Measurements from ENCODE around the gene CCDC87. TPM values are rescaled to one million over a fixed set of nuclear protein-coding genes. Genes with fewer than 3 reads are reported as not detected.

CCDC87 gene
- total RNA-seq, 6 experiments from 2014 or later = 0.07 to 0.37 (median 0.12) TPM; not detected in 1

- no peak for DNase-seq
- no peak overlapping the region for H3K27ac ChIP-seq
- 88% methylated on average over 2 of the region's 4 CpGs for WGBS (ENCODE audit: insufficient coverage, low coverage, low lambda C conversion rate, missing lambda C conversion rate)
- H3K9me3 ChIP-seq = no peaks in the 10 kb centered on the region
- intact Hi-C loops (cut with DNase I) = no loop called here
- ATAC-seq = no peak
- no peaks in the 10 kb centered on the region for H3K36me3 ChIP-seq
- TF ChIP-seq, protein P1, sequence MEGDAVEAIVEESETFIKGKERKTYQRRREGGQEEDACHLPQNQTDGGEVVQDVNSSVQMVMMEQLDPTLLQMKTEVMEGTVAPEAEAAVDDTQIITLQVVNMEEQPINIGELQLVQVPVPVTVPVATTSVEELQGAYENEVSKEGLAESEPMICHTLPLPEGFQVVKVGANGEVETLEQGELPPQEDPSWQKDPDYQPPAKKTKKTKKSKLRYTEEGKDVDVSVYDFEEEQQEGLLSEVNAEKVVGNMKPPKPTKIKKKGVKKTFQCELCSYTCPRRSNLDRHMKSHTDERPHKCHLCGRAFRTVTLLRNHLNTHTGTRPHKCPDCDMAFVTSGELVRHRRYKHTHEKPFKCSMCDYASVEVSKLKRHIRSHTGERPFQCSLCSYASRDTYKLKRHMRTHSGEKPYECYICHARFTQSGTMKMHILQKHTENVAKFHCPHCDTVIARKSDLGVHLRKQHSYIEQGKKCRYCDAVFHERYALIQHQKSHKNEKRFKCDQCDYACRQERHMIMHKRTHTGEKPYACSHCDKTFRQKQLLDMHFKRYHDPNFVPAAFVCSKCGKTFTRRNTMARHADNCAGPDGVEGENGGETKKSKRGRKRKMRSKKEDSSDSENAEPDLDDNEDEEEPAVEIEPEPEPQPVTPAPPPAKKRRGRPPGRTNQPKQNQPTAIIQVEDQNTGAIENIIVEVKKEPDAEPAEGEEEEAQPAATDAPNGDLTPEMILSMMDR (IDR thresholded peaks at IDR 0.05) = no peak
- TF ChIP-seq POLR2A (IDR thresholded peaks at IDR 0.05) = no peak
- no peaks in the 10 kb centered on the region for H3K27me3 ChIP-seq
- H3K4me1 ChIP-seq = no peaks in the 10 kb centered on the region
- no peak overlapping the region for H3K4me3 ChIP-seq
These were observed 42.0 kb downstream of the CCDC87 start for GRCh38 chr11:66550887-66551286.

DNA sequence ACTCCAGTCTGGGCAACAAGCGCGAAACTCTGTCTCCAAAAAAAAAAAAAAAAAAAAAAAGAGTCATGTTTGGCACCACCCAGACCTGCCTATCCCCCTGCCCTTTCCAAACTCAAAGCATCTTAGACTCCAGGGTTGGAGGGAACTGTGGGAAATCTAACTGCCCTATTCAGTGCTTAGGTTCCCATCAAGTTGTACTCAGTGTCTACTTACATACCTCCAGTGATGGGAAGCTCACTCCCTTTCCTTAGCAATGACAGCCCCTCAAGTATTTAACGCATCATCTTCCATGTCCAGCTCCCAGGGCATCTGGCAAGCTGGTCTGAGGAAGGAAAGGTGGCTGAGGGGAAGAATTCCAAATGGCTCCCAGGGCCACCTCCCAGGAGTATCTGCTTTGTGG lies 43.2 kb downstream of the CCDC87 start:
- H3K27me3 ChIP-seq = no peaks in the 10 kb centered on the region
- intact Hi-C loops (cut with DNase I) = no loop called here
- TF ChIP-seq, protein P1 (IDR thresholded peaks at IDR 0.05) = no peak
- TF ChIP-seq POLR2A (IDR thresholded peaks at IDR 0.05) = no peak
- no peak for ATAC-seq
- H3K36me3 ChIP-seq = no peaks in the 10 kb centered on the region
- peaks cover 0 to 7% (median 0%) of the 10 kb centered on the region in 4 donors for H3K4me1 ChIP-seq
- H3K9me3 ChIP-seq = no peaks in the 10 kb centered on the region
- DNase-seq = no peak
- 70% methylated on average over 3 of the region's 3 CpGs for WGBS (ENCODE audit: insufficient coverage, low coverage, low lambda C conversion rate, missing lambda C conversion rate)
- no peak overlapping the region for H3K4me3 ChIP-seq
- H3K27ac ChIP-seq = no peak overlapping the region

- Histone ChIP-seq H3K36me3 (no peaks in the 10 kb centered on the region), H3K27me3 (no peaks in the 10 kb centered on the region), H3K27ac (no peak overlapping the region), H3K9me3 (no peaks in the 10 kb centered on the region), H3K4me3 (no peak overlapping the region), H3K4me1 (peaks cover 0 to 10% (median 0%) of the 10 kb centered on the region in 4 donors)
- no peak for ATAC-seq
- TF ChIP-seq POLR2A (IDR thresholded peaks at IDR 0.05) = no peak
- TF ChIP-seq, protein P1 (IDR thresholded peaks at IDR 0.05) = no peak
- no peak for DNase-seq
- intact Hi-C loops (cut with DNase I) = no loop called here
- WGBS (ENCODE audit: insufficient coverage, low coverage, low lambda C conversion rate, missing lambda C conversion rate) = 47% methylated on average over 9 of the region's 16 CpGs
These were observed 43.9 kb downstream of the CCDC87 start for GRCh38 chr11:66548774-66549630.

GRCh38 chr11:66548041-66548440 lies 44.8 kb downstream of the CCDC87 start:
- Histone ChIP-seq H3K27me3 (no peaks in the 10 kb centered on the region), H3K27ac (no peak overlapping the region), H3K4me1 (peaks cover 0 to 10% (median 0%) of the 10 kb centered on the region in 4 donors), H3K4me3 (no peak overlapping the region), H3K9me3 (no peaks in the 10 kb centered on the region), H3K36me3 (no peaks in the 10 kb centered on the region)
- no peak for DNase-seq
- WGBS (ENCODE audit: insufficient coverage, low coverage, low lambda C conversion rate, missing lambda C conversion rate) = 68% methylated on average over 3 of the region's 11 CpGs
- no peak for ATAC-seq
- TF ChIP-seq, protein P1 (IDR thresholded peaks at IDR 0.05) = no peak
- no peak for TF ChIP-seq POLR2A (IDR thresholded peaks at IDR 0.05)
- intact Hi-C loops (cut with DNase I) = no loop called here
